ENCODE results near the gene CMTM6. TPM values are rescaled to one million over a fixed set of nuclear protein-coding genes. Genes with fewer than 3 reads are reported as not detected.

Gene CMTM6
- 150 and 175 TPM in 2 replicates for total RNA-seq

GRCh38 chr3:32502118-32502945, at the start of gene CMTM6:
Gene CMTM6, minus strand, starts transcription at chr3:32502852. Its CDS starts 107 bp downstream, at chr3:32502745.

Other genes starting within 250 kb of the CMTM6 start
- 13.7 and 16.2 TPM in 2 replicates for gene CMTM7, start 111.0 kb downstream of the CMTM6 start, total RNA-seq
- gene DYNC1LI1, start 68.0 kb upstream of the CMTM6 start, total RNA-seq: 50.3 and 51.4 TPM in 2 replicates
- gene CNOT10, start 182.3 kb upstream of the CMTM6 start, total RNA-seq: 25.8 and 27.0 TPM in 2 replicates